Inferior parietal cortex (tissue), 1 donor: ENCODE measurements around the gene AGAP4.
"Not testable (repeated sequence)": the region's sequence is repeated elsewhere in the genome, so short reads cannot be mapped to it uniquely, and the experiment has no call there.

ENCODE experiments used
- DNase-seq: peaks from one replicate; pipeline ENCODE4 v3.0.0-alpha.2; 2016; ENCODE audit errors: extremely low spot score

Gene AGAP4

DNA sequence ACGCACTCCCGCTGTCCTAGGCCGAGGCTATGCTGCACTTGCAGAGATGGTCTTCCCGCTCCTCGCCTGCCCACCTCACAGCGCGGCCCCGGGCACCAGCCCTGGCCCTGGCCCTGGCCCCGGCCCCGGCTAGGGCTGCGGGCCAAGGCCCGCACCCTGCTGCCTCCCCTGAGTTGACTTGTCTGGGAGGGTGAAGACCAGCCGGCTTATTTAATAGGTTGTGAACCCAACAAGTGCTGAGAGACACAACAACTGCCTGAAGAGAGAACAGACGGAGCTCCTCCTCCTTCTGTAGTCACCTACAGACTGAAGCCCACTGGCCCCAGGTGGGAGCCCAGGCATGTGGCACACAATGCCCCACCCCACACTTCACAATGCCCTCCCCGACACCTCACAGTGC, at the start of gene AGAP4:
TSS of gene AGAP4 (minus strand) at position 101 of the 400 bp plus-strand sequence. CDS start 153 bp downstream, outside the sequence.
- not testable (repeated sequence) for DNase-seq

DNA sequence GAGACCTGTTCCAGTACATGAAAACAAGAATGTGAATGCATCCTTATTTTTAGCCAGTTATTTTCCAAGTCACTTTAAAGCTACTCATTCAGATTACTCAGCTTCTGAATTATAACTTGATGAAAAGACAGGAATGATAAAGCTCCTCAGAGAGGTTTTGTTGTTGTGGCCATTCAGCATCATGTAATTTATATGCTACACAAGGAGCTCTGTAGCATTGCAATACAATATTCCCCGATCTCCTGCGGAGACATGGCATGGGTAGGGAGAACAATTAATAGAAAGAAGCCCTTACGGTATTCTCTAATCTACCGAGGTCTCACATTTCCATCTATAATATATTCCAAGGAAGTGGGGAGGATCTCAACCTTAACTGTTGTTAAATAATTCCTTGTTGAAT, 43.4 kb upstream of the AGAP4 start:
- not testable (repeated sequence) for DNase-seq

DNA sequence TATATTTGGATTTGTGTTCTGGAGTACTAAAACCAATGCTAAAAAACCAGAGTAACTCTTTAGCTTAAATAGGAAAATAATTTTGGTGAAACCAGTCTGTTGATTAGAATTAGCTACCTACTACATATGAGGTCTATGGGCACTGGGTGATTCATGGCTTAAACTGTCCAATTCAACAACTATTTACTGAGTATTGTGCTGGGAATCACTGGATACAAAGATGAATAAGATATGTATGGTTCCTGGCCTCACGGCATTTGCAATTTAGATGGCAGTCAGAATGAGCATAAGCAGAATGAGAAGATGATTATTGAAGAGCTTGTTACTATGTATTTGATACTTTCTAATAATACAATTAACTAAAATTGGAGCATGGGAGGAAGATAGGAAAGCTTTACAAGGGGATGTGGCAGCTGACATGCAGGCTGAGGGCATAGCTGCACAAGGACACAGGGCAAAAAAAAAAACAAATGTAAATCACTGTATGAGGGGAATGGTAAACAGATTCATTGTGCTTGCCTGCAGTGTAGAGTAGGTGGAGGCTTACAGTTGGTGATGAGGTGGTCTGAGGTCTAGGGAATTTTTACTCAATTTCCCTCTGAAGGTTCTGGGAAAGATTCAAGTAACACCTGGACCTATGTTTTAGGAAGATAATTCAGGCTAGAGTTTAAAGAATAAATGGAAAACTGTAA, 42.4 kb upstream of the AGAP4 start:
- not testable (repeated sequence) for DNase-seq

DNA sequence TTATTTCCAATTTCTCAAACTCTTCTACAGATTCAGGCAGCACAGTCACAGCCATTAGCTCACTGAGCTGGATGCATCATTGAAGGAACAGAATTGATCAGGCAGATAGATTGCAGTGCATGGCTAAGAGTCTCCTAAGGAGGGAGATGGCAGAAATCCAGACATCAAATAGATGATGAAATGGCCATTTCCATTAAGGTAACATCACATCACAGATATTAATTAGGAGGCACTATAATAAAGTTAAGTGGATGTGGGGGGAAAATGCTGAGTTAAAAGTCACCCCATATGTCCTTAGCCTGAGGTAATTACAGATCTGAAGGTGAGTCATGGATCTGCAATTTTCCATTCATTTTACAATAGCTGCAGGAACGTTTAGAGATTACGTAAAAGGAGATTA, 35.6 kb upstream of the AGAP4 start:
- not testable (repeated sequence) for DNase-seq

DNA sequence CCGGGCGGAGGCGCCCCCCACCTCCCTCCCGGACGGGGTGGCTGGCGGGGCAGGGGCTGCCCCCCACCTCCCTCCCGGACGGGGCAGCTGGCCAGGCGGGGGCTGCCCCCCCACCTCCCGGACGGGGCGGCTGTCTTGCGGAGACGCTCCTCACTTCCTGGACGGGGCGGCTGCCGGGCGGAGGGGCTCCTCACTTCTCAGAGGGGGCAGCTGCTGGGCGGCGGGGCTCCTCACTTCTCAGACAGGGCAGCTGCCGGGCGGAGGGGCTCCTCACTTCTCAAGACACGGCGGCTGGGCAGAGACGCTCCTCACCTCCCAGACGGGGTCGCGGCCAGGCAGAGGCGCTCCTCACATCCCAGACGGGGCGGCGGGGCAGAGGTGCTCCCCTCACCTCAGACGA, 18.1 kb upstream of the AGAP4 start:
- DNase-seq = not testable (repeated sequence)

DNA sequence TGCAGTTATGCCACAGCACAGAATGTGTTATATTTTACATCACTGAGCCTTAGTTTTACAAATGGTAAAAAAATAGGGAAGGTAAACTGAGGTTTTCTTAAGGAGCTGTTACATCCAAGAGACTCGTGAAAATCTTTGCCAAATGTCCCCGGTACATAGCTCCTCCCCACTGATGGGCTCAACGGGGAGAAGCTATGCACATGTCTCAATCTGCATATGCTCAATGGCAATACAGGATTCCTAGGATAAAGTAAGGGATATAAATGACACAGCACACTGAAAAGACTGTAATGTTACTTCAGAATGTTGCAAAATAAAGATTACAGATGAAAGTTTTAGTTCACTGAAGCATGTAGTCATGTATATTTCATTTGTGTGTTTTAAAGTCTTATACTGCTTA, 17.0 kb upstream of the AGAP4 start:
- DNase-seq = not testable (repeated sequence)

DNA sequence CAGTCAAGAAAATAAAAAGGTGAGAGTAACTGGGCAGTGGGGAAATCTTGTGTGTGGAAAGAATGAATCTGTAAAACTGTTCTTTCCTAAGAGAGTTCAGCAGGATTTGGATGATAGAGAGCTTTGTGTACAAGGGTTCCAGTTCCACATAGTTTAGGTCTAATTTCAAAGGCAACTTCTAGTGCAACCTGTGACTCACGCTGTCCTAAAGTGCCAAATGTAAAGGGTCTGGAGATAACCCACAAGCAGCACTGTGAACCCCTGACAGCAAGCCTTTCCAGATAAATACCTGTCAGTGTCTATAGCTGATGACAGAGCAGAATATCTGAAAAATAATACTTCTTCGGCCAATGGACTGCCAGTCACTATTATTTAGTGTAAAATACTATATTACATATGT, 16.3 kb upstream of the AGAP4 start:
- DNase-seq = not testable (repeated sequence)

DNA sequence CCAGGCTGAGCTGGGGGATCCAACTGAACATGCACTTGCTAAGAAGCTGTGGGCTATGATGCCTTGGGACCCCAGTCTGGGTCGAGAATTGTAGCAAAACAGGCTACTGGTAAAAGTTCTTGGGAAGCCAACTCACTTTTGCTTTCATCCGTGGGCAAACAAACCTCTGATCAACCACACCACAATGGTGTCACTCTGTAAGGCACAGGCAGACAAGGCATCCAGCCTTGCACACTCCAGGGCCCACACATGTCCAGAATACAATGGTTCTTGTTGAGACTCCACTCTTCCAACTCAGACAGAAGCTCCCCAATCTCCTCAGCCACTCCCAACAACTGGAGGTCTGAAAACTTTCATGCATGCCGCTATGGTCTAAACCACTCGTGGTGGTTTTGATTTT, 10.6 kb upstream of the AGAP4 start:
- DNase-seq = not testable (repeated sequence)

DNA sequence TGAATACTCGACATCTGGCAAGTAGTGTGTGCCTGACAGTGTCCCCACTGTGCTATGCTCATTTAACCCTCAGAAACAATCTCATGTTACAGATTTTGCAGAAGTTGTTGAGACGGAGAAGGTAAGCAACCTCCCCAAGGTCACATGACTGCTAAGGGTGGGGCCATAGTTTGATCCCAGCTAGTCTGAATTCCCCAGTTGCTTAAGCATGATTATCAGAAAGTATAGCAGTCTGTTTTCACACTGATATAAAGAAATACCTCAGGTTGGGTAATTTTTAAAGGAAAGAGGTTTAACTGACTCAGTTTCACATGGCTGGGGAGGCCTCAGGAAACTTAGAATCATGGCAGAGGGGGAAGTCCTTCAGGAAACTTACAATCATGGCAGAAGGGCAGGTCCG, 1.2 kb upstream of the AGAP4 start:
- DNase-seq = not testable (repeated sequence)

DNA sequence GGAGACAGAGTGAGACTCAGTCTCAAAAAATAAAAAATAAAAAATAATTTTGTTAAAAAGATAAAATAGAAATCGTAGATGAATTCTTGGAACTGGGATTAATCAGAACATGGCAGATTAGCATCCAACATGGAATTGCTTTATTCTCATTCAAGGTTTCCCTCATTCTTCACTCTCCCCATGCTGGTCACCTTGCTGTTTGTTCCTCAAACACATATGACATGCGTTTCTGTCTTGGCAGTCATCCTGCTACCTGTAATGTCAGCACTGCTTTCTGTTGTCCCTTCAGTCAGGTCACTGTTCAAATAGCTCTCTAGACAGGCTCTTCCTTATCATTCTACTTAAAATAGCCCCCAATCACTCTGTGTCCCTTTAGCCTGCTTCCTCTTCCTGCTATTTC, 24.4 kb downstream of the AGAP4 start:
- not testable (repeated sequence) for DNase-seq

DNA sequence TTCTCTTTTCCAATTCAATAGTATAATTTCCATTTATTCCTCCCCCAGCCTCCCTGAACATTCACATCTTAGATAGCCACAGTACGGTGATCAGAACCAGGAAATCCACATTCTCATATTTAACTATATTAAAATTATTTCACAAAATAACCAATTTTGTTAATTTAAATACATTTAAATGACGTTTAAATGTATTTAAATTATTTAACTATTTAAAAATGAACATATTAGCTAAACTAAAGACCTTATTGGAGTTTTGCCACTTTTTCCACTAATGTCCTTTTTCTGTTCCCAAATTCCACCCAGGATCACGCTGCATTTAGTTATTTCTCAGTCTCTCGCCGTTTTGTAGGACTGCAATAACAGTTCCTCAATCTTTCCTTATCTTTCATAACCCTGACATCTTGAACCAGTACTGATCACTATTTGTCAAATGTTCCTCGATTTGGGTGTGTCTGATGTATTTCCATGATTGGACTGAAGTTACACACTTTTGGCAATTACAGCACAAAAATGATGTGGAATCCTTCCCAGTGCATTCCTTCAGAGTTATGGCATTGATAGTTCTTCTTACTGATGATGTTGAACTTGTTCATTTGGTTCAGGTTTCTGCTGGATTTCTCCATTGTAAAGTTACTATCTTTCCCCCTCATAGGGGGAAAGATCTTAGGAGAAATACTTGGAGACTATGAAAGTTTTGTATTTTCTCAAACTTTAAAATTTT, 27.0 kb downstream of the AGAP4 start:
- not testable (repeated sequence) for DNase-seq

DNA sequence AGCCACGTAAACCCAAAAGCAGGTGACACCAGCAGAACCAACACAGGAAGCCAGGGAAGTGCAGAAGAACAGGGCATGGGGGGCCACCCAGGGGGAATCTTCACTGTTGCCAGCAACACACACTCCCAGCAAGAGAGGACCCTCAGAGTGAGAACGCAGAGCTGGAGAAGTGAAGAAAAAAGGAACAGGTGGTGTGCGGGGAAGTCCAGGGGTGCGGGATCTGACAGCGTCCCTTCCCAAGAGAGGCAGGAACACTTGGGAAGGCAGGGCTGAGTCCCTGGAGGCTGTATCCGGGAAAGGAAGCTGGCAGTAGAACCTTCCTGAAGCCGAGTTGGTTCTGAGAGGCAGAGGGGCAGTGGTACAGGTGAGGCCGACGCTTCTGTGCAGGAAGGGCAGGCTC, 27.7 kb downstream of the AGAP4 start:
- DNase-seq = no peak

DNA sequence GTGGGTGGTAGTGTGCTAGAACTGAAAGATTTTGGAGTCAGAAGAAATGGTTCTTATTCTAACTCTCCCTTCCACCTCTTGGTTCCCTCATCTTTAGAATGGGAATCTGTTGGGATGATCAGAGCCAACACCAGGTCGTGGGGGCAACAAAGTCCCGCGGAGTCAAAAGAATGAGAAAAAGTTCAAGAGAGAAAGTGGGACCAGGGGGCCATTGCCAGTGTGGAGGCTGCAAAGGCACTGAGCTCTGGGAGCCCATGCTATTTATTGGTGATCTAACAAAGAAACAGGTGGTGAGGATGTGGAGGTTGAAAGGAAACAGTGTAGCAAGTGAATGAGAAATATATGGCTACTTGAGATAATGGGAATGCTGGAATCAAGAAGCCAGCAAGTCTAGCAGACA, 29.4 kb downstream of the AGAP4 start:
- DNase-seq = no peak

DNA sequence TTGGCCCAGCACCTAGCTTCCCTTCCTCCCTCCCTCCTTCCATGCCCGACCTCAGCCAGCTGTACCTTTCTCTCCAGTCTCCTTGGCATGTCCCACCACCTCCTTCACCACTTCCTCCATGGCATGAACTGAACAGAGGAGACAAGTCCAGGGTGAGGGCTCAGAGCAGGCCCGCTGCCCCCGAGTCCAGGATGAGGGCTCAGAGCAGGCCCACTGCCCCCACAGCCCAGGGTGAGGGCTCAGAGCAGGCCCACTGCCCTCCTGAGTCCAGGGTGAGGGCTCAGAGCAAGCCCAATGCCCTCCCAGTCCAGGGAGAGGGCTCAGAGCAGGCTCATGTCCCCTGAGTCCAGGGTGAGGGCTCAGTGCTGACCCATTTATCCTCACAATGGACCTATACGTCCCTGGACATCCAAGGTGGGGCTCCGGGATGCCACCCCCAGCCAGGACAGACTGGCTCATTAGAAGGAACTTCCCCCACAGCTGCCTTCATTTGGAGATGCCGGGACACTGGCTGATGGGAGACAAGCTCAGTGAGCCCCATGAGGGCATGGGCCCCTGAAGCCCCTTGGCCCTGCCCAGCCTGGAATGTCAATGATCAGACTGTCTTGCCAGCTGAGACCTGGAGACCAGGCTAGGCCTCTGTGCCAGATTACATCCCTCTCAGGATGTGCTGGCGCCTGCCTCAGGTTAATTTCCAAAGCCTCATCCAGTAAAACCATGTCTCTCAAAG, 30.0 kb downstream of the AGAP4 start:
- DNase-seq = no peak

DNA sequence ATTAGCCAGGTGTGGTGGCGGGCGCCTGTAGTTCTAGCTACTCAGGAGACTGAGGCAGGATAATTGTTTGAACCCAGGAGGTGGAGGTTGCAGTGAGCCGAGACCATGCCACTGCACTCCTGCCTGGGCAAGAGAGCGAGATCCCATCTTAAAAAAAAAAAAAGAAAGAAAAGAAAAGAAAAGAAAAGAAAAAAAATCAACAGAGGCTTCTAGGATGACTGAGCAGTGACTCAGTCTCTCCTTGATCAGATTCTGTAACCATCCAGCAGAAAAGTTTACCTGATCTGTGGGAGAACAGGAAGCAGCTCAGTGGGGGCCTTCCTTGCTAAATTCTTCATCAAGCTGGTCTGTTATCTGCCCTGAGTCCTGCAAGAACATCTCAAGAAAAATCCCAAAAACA, 33.2 kb downstream of the AGAP4 start:
- not testable (repeated sequence) for DNase-seq

DNA sequence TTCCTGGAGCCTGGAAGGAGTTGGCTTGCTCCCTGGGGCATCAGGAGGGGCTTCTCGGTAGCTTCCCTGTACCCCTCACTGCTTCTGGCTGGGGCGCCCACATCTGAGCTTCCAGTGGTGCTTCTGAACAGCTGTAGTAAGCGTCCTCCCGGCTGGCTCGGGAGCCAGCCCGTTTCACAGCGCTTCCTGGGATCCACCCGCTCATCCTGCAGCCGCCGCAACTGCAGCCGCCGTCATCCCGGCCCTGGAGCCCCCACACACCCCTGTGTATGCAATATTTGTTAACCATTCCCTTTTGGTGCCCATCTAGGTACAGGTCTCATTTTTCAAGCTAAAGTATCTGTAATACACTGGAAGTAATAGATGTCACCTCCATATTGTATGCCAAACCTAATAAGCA, 34.3 kb downstream of the AGAP4 start:
- DNase-seq = not testable (repeated sequence)

DNA sequence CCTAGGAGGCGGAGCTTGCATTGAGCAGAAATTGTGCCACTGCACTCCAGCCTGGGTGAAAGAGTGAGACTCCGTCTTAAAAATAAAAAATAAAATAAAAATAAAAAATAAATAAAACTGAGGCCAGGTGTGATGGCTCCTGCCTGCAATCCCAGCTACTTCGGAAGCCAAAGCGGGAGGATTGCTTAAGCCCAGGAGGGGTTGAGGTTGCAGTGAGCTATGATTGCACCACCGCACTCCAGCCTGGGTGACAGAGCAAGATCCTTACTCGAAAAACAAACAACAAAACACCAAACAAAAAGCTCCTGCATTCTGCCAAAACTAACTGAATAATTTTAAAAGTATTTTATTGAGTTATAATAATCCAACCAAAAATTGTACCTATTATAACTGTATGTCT, 36.2 kb downstream of the AGAP4 start:
- DNase-seq = no peak

DNA sequence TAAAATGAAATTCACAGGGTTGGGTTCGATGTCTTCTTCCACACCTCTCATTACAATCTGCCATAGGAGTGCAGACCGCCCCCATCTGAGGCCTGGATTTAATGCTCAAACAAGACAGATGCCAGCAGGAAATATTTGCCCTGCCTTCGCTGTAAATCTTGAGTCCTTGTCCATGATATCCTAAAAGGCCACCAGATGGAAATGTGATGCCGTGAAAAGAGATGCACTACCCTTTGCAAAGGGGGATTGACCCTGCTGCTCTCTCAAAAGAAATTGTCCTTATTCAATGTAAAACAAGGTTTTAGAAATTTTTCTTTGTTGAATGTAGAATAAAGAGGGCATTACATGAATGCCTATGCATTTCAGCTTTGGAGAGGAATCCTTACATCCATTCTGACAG, 37.5 kb downstream of the AGAP4 start:
- peak; percentile 11 for DNase-seq

DNA sequence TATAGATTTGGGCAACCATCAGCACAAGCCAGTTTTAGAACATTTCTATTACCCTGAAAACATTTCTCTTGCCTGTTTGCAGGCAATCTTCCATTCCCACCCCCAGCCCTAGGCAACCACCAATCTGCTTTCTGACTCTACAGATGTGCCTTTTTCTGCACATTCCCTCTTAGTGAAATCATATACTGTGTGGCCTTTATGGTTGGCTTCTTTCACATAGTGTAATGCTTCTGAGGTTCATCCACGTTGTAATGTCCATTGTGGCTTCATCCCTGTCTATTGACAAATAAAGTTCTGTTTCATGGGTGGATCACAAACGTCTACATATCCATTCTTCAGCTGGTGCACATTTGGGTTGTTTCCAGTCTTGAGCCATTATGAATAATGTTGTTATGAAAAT, 42.3 kb downstream of the AGAP4 start:
- not testable (repeated sequence) for DNase-seq

DNA sequence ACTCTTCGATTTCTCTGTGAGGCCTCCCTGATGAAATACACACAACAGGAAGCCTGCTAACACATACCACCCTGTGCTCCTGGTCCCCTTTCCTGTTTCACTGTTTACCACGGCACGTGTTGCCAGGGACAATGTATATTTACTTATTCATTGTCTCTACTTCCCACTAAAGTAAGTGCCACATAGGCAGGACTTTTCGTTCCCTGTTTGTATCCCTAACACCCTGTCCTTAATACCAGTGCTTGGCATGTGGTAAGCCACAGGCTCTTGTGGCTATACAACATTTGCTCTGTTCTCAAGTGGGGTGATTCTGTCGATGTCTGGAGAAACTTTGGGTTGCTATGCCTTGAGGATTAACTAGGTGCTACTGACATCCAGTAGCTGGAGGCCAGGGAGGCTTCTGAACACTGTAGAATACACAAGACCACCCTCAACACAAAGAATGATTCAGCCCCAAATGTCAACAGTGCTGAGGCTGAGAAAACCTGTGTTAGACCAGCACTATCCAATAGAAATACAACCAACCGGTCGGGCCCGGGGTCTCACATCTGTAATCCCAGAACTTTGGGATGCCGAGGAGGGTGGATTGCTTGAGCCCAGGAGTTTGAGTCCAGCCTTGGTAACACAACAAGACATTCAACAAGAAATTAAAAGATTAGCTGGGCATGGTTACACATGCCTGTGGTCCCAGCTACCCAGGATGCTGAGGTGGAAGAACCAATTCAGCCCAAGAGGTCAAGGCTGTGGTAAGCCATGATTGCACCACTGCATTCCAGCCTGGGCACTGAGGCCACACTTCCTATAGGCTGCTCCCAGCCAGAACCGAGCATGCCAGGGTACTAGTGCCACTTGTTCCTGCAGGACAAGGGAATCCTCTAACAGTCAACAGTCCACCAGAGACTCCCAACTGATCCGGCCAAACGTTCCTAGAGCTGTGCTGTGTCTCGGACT, 44.0 kb downstream of the AGAP4 start:
- DNase-seq = not testable (repeated sequence)

DNA sequence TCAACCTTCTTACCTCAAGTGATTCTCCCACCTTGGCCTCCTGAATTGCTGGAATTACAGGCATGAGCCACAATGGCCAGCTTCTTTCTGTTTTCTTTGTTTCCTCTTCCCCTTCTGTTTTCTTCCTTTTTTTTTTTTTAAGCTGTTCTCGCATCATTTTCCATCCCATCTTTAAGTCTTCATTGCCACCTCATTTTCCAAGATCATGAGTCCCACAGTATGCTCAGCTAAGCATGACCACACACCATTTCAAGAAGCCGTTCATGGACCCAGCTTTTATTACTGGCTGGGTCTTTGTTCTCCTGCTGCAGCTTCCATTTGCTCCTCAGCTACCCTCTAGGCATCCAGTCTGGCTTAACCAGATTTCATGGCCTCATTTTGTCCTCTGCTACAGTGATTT, 52.5 kb downstream of the AGAP4 start:
- DNase-seq = not testable (repeated sequence)
